SK-N-MC (cell line): ENCODE results near the gene IPPK.

ENCODE experiments used
- DNase-seq: peaks from one replicate; pipeline ENCODE4 v3.0.0-alpha.2; 2011; ENCODE audit warnings: low read depth, low spot score
- H3K27ac ChIP-seq: fragments of 200-600 bp; sonication (generic); 2 replicates; pipeline ENCODE4 v1.5.1; 2016; ENCODE audit warnings: mixed run types
- H3K36me3 ChIP-seq: fragments of 200-600 bp; sonication (generic); 2 replicates; pipeline ENCODE4 v1.6.1; 2017; ENCODE audit warnings: antibody characterized with exemption, low read length, mixed read lengths; ENCODE audit not compliant: insufficient read depth
- H3K4me3 ChIP-seq: fragments of 200-600 bp; sonication (generic); 2 replicates; pipeline ENCODE4 v1.5.1; 2016
- H3K9ac ChIP-seq: fragments of 200-600 bp; sonication (generic); 2 replicates; pipeline ENCODE4 v1.8.0; 2017; ENCODE audit warnings: mixed run types, mixed read lengths; ENCODE audit not compliant: insufficient read length
- H3K9me3 ChIP-seq: fragments of 200-600 bp; sonication (generic); 2 replicates; pipeline ENCODE4 v1.6.1; 2017; ENCODE audit warnings: low read depth, mild to moderate bottlenecking, antibody characterized with exemption, low read length, moderate library complexity, mixed read lengths
- EZH2 ChIP-seq: fragments of 200-600 bp; sonication (generic); IDR thresholded peaks from one replicate; pipeline ENCODE4 v1.6.1; 2017; ENCODE audit warnings: antibody characterized with exemption
- FOXP2 ChIP-seq: optimal IDR thresholded peaks from 2 replicates; pipeline ENCODE3; 2011; ENCODE audit warnings: mild to moderate bottlenecking, moderate library complexity; ENCODE audit not compliant: insufficient read depth; ENCODE audit errors: extremely low read length, control extremely low read depth
- POLR2AphosphoS5 ChIP-seq: IDR thresholded peaks from 2 replicates; pipeline ENCODE4 v1.6.1; 2012; ENCODE audit warnings: mild to moderate bottlenecking, low read depth, low read length, borderline replicate concordance

The IPPK gene, protein sequence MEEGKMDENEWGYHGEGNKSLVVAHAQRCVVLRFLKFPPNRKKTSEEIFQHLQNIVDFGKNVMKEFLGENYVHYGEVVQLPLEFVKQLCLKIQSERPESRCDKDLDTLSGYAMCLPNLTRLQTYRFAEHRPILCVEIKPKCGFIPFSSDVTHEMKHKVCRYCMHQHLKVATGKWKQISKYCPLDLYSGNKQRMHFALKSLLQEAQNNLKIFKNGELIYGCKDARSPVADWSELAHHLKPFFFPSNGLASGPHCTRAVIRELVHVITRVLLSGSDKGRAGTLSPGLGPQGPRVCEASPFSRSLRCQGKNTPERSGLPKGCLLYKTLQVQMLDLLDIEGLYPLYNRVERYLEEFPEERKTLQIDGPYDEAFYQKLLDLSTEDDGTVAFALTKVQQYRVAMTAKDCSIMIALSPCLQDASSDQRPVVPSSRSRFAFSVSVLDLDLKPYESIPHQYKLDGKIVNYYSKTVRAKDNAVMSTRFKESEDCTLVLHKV

DNA sequence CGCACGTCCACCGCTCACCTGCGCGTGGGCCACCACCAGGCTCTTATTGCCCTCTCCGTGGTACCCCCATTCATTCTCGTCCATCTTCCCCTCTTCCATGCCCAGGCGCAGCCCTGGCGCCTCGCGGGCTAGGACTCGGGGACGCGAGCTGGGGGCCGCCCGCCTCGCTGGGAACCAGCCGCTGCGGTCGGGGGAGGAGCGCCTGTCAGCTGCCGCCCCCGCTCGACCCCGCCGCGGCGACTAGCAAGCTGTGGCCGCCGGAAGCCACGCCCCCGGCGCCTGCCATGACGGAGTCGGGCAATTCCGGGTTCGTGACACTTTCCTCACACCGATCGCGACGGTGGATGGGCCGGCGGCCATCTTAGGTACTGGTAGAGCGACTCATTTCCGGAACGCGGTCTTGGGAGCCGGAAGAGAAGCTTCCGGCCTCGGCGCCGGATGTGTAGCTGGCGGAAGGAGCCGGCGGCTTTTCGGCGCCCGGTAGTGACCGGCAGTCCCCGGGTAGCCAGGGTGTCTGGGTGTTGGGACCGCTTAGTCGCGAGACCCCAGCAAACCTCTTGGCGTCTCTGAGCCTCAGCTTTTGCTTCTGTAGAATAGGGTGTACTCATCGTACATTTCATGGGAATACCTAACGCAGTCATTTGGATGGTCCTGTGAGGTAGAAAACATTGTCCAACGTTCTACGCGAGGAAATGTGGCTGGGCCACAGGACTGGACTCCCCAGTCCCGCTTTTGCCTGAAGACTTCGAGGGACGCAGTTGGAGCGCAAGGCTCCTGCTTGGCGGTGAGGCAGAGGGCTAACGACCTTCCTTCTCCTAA lies at the start of gene IPPK:
IPPK (minus strand) TSS at position 242 of the 819 bp plus-strand sequence; CDS start at position 99, 143 bp downstream.
- TF ChIP-seq EZH2 (no peak), FOXP2 (peak; percentile 15), POLR2AphosphoS5 (peak; percentile 88)
- Histone ChIP-seq H3K9ac (peak within 1 kb of the TSS; percentile 95), H3K27ac (peak within 1 kb of the TSS; percentile 79)

DNA sequence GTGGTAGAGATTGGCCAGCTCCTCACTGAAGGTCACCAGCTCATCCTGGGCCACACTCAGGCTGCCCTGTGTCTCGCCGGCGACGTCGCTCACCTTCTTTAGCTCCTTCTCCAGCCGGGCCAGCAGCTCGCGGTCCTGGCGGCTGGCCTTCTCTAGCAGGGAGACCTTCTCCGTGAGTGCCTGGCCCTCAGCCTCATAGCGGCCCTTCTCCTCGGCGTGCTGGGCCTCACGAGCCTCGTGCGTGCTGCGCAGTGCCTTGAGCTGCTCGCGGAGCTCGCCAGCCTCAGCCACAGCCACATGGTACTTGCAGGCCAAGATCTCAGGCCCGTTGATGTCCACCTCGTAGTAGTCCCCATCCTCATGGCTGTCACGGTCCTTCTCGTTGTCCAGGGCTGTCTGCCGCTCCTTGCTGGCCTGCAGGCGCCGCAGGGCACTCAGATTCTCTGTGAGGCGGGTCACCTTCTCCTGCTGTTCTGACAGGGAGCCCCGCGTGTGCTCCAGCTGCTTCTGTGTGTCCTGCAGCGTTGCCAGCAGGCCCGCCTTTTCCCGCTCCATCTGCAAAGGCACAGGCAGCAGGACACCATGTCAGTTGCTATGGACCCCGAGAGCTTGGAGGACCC lies 49.2 kb upstream of the IPPK start:
- H3K9ac ChIP-seq = no peak overlapping the region
- peaks cover 53% of the 10 kb centered on the region for H3K36me3 ChIP-seq
- no peak overlapping the region for H3K27ac ChIP-seq
- DNase-seq = no peak
- no peak for TF ChIP-seq FOXP2
- H3K9me3 ChIP-seq = no peaks in the 10 kb centered on the region
- no peak overlapping the region for H3K4me3 ChIP-seq

More for the DNA sequence above, at the start of gene IPPK:
- Histone ChIP-seq H3K36me3 (no peaks in the 10 kb centered on the region), H3K9me3 (no peaks in the 10 kb centered on the region), H3K4me3 (peak within 1 kb of the TSS; percentile 95)
- peak; percentile 87 for DNase-seq

DNA sequence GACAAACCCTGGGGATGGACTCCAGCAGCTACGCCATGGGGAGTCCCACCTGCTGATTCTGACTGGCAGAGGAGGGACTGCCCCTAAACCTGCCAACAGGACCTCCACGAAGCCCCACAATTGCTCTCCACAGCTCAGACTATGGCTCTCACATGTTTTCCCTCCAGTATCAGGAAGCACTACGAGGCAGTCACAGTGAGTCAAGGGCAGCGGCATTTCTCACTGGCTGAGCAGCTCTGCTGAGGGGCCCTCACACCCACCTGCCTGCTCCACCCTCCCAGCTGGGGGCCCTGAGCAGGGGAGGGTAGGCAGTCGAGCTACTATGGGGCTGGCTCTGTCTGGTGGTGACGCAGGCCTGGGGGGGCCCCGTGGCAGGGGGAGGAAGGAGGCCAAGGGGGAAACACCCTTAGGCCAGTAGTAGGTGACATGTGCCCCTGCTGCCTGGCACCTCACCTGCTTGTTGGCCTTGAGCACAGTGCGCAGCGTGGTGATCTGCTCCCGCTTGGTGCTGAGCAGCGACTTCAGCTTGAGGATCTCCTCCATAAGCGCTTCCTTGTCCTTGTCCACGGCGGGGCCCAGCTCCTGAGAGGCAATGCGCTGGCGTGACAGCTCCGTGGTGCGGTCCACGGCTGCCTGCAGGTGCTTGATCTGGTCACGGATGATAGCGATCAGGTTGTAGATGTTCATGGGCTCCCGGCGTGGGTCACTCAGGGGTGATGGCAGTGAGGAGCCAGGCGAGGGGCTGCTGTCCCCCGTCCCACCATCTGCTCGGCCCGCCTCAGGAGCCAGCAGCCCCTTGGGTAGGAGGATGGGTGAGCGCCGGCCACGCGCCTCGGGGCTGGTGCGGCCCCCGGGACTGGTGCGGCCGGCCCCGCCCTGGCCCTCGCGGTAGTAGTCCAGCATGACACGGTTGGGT lies 48.4 kb upstream of the IPPK start:
- H3K4me3 ChIP-seq = no peak overlapping the region
- peaks cover 60% of the 10 kb centered on the region for H3K36me3 ChIP-seq
- no peaks in the 10 kb centered on the region for H3K9me3 ChIP-seq
- no peak overlapping the region for H3K9ac ChIP-seq
- H3K27ac ChIP-seq = no peak overlapping the region
- TF ChIP-seq EZH2 (no peak), POLR2AphosphoS5 (no peak), FOXP2 (no peak)
- no peak for DNase-seq

DNA sequence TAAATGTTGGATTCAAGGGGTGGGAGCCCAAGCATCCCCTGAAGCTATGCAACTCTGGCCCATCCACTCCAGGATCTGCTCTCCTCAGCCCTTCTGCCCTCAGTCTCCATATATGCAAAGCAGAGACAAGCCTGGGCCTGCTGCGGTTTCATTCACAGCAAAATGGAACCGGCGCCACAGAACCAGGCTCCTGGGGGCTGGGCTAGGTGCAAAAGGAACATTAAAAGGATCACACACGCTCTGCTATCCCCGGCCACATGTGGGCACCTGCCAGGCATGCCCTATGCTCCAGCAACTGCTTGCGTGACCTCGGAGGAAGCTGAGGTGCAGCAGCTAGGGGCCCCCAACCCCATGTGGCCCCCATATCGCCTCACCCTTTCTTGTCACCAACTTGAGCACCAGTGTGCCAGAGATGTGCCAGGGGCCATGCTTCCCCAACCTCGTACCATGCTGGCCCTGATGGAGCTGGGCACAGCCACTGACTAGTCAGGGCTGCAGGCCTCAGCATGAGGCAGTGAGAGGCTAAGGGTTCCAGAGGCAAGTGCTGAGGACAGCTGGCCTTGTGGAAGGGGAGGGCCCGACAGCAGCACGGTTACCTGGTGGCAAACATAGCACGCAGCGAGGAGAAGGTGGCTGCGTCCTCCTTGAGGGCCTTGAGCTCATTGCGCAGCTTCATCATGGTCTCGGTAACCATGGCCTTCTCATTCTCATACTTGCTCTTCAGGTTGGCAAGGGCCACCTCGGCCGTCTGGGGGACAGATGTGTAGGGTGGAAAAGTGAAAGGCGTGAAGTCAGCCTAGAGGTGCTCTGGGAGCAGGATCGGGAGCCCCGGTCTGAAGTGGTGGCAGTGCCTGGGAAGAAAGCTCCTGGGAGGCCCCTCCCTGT lies 47.5 kb upstream of the IPPK start:
- TF ChIP-seq EZH2 (no peak), FOXP2 (no peak), POLR2AphosphoS5 (no peak)
- peaks cover 57% of the 10 kb centered on the region for H3K36me3 ChIP-seq
- no peak overlapping the region for H3K9ac ChIP-seq
- no peak overlapping the region for H3K27ac ChIP-seq
- no peaks in the 10 kb centered on the region for H3K9me3 ChIP-seq
- H3K4me3 ChIP-seq = no peak overlapping the region
- DNase-seq = no peak

DNA sequence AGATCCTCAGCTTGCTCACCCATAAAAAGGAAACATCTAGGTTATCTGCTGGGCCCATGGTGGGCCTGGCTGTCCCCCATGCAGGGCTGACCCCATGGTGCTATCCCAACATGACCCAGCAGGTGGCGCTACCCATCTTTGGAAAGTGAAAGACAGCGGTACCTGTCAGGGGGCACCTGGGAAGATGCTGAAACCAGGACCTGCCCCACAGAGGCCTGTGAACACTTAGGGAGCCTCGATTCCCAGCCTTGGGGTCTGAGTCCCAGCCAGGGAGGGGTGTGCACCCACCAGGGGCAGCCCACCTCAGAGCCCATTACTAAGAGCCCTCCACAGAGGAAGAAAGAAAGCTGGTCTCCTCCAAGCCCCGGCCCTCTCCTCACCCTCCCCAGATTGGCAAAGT lies 46.6 kb upstream of the IPPK start:
- DNase-seq = no peak
- peaks cover 51% of the 10 kb centered on the region for H3K36me3 ChIP-seq
- no peaks in the 10 kb centered on the region for H3K9me3 ChIP-seq
- no peak overlapping the region for H3K9ac ChIP-seq
- TF ChIP-seq POLR2AphosphoS5 = no peak
- no peak overlapping the region for H3K27ac ChIP-seq
- no peak overlapping the region for H3K4me3 ChIP-seq

DNA sequence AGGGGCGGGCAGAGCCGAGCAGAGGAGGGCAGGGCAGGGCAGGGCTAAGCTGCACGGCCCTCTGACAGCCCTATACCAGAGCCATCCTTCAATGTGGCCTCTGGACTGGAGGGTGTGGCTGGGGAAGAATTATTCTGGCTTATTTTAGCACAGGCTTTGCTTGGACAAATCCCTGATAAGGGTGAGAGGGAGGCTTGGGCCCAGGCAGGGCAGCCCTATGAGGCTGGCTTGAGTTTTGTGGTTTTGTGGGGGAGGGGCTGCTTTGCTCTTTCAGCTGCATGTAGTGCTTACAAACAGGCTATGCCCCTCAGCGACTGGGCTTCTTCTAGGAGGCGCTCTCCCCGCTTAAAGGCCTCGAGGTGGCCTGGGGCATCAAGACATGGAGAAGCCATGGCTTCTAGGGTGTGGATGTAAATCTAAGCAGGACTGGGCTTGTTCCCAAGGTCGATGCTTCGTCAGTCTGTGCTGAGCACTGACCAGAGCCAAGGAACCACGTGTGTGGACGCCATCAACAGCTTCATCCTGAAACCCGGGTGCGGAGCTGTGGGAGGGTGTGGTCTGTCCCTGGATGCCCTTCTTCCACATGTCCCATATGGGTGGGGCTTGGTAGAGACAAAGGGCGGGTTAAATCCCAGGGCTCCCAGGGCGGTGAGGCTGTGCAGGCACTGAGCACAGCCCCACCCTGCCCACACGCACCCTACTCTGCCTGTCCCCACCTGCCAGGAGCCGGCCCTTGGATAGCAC lies 45.7 kb upstream of the IPPK start:
- H3K9ac ChIP-seq = no peak overlapping the region
- H3K4me3 ChIP-seq = no peak overlapping the region
- H3K9me3 ChIP-seq = no peaks in the 10 kb centered on the region
- TF ChIP-seq EZH2 = no peak
- no peak for TF ChIP-seq FOXP2
- TF ChIP-seq POLR2AphosphoS5 = no peak
- DNase-seq = no peak
- H3K27ac ChIP-seq = no peak overlapping the region
- H3K36me3 ChIP-seq = peaks cover 54% of the 10 kb centered on the region
